GM12878 (cell line): ENCODE results near the gene ADGRD1. TPM values are rescaled to one million over a fixed set of nuclear protein-coding genes. Genes with fewer than 3 reads are reported as not detected.

Experiments
- ATAC-seq: fragments of 200-7000 bp; cut with Tn5 transposase; 3 replicates; pipeline ENCODE4 v1.9.1; 2020; ENCODE audit warnings: mild to moderate bottlenecking, moderate library complexity
- BruUV-seq: library from RNA; stranded (reverse); fragments of 400-500 nt; replicated peaks from 2 replicates; lab custom pipeline; 2021; lab: Mats Ljungman, UMichigan
- CTCF ChIA-PET: fragments of 300-600 bp; sonication (Branson Sonifier 250); formaldehyde crosslinking; extraction: SDS; loops from one replicate; lab custom pipeline; 2021; ENCODE audit warnings: inconsistent platforms; lab: Yijun Ruan, JAX
- POLR2A ChIA-PET: fragments of 350-600 bp; formaldehyde crosslinking; extraction: SDS; loops from one replicate; lab custom pipeline; 2021; ENCODE audit warnings: inconsistent platforms; lab: Charles Lee
- RAD21 ChIA-PET: fragments of 300-600 bp; sonication (Branson Sonifier 250); formaldehyde crosslinking; loops from one replicate; lab custom pipeline; 2023; ENCODE audit warnings: antibody characterized with exemption; ENCODE audit not compliant: unreplicated experiment; lab: Charles Lee
- SMC1A ChIA-PET: fragments of 300-600 bp; sonication (Branson Sonifier 250); formaldehyde crosslinking; loops from one replicate; lab custom pipeline; 2023; ENCODE audit not compliant: unreplicated experiment, uncharacterized antibody; lab: Charles Lee
- DNase-seq: peaks from one replicate; pipeline ENCODE4 v3.0.0-alpha.2; 2011; ENCODE audit warnings: low read depth, low spot score
- FAIRE-seq: peaks from 3 replicates; lab custom pipeline; 2011; peaks lifted over from hg19 to GRCh38; lab: Jason Lieb, UNC
- H2AFZ ChIP-seq: 2 replicates; pipeline ENCODE4 v1.6.0; 2011; ENCODE audit warnings: low read depth, low read length, control low read depth; ENCODE audit not compliant: control insufficient read depth
- H3K27ac ChIP-seq: 2 replicates; pipeline ENCODE4 v1.5.1; 2011; ENCODE audit warnings: control low read depth; ENCODE audit not compliant: control insufficient read depth, insufficient read depth
- H3K27me3 ChIP-seq, 2 experiments: replicated peaks in 1 of 2; 2 replicates each; pipeline versions ENCODE4 v1.6.0 to v1.6.1; 2011; ENCODE audit warnings: low read length in 1 of 2; ENCODE audit not compliant: control insufficient read depth in 2 of 2, insufficient read depth in 2 of 2
- H3K36me3 ChIP-seq, 2 experiments: 2 replicates each; pipeline ENCODE4 v1.5.1; 2011; ENCODE audit warnings: low read length in 1 of 2; ENCODE audit not compliant: control insufficient read depth in 2 of 2, insufficient read depth in 2 of 2
- H3K4me1 ChIP-seq: 2 replicates; pipeline ENCODE4 v1.6.1; 2011; ENCODE audit warnings: mild to moderate bottlenecking, low read length, moderate library complexity, mixed read lengths; ENCODE audit not compliant: control insufficient read depth, insufficient read depth
- H3K4me2 ChIP-seq: 2 replicates; pipeline ENCODE4 v1.6.0; 2011; ENCODE audit warnings: control low read depth; ENCODE audit not compliant: control insufficient read depth, insufficient read depth
- H3K4me3 ChIP-seq: fragments of 200-600 bp; sonication (generic); 2 replicates; pipeline ENCODE4 v1.5.1; 2016
- H3K79me2 ChIP-seq: 2 replicates; pipeline ENCODE4 v1.6.0; 2011; ENCODE audit warnings: low read length; ENCODE audit not compliant: control insufficient read depth, insufficient read depth
- H3K9ac ChIP-seq: 2 replicates; pipeline ENCODE4 v1.8.0; 2011; ENCODE audit warnings: low read length, control low read depth, mixed read lengths; ENCODE audit not compliant: control insufficient read depth, insufficient read depth
- H3K9me3 ChIP-seq: replicated peaks from 3 replicates; pipeline ENCODE4 v1.5.1; 2011; ENCODE audit warnings: mild to moderate bottlenecking, low read length; ENCODE audit not compliant: control insufficient read depth, insufficient read depth
- H4K20me1 ChIP-seq: 2 replicates; pipeline ENCODE4 v1.6.0; 2011; ENCODE audit not compliant: control insufficient read depth, insufficient read depth
- ATF3 ChIP-seq: IDR thresholded peaks from 2 replicates; pipeline ENCODE4 v1.6.1; 2011; ENCODE audit warnings: low read depth, mild to moderate bottlenecking, low read length, moderate library complexity, borderline replicate concordance; ENCODE audit errors: extremely low read depth
- BCL11A ChIP-seq: IDR thresholded peaks from 2 replicates; pipeline ENCODE4 v1.6.1; 2011; ENCODE audit warnings: low read depth, low read length
- DPF2 ChIP-seq: fragments of 450-650 bp; IDR thresholded peaks from 2 replicates; pipeline ENCODE4 v1.6.1; 2017; ENCODE audit warnings: mild to moderate bottlenecking
- FOXM1 ChIP-seq: IDR thresholded peaks from 2 replicates; pipeline ENCODE4 v1.6.1; 2012; ENCODE audit warnings: low read depth, mild to moderate bottlenecking, inconsistent platforms, low read length, moderate library complexity
- GATAD2B ChIP-seq: fragments of 450-650 bp; conservative IDR thresholded peaks from 2 replicates; pipeline ENCODE4 v1.6.1; 2017; ENCODE audit warnings: low read depth, mild to moderate bottlenecking, moderate library complexity
- JUND ChIP-seq: IDR thresholded peaks from 2 replicates; pipeline ENCODE4 v1.6.1; 2012; ENCODE audit warnings: low read depth, mild to moderate bottlenecking, low read length, improper control_type of control experiment, moderate library complexity
- KDM1A ChIP-seq: fragments of 200-600 bp; sonication (generic); IDR thresholded peaks from 2 replicates; pipeline ENCODE4 v1.6.1; 2016; ENCODE audit warnings: borderline replicate concordance
- PML ChIP-seq: IDR thresholded peaks from 2 replicates; pipeline ENCODE4 v1.6.1; 2012; ENCODE audit warnings: low read length, inconsistent platforms
- POLR2A ChIP-seq: IDR thresholded peaks from 2 replicates; pipeline ENCODE4 v1.6.1; 2011; ENCODE audit warnings: low read depth, mild to moderate bottlenecking, low read length
- POU2F2 ChIP-seq: IDR thresholded peaks from 3 replicates; pipeline ENCODE4 v1.6.1; 2011; ENCODE audit warnings: low read depth, mild to moderate bottlenecking, low read length, borderline replicate concordance
- RAD51 ChIP-seq: fragments of 450-650 bp; IDR thresholded peaks from 2 replicates; pipeline ENCODE4 v1.6.1; 2016; ENCODE audit warnings: moderate library complexity, mild to moderate bottlenecking, inconsistent platforms
- REST ChIP-seq: IDR thresholded peaks from 2 replicates; pipeline ENCODE4 v1.6.1; 2012; ENCODE audit warnings: mild to moderate bottlenecking, low read depth, low read length
- SMC3 ChIP-seq: IDR thresholded peaks from 2 replicates; pipeline ENCODE4 v1.6.1; 2011; ENCODE audit warnings: low read length, improper control_type of control experiment, borderline replicate concordance
- TAF1 ChIP-seq: IDR thresholded peaks from 2 replicates; pipeline ENCODE4 v1.6.1; 2011; ENCODE audit warnings: mild to moderate bottlenecking, low read depth, low read length, borderline replicate concordance
- WGBS: methylation state at CpG from one replicate; pipeline ENCODE4 v1.1.6; 2016; ENCODE audit warnings: low lambda C conversion rate; ENCODE audit not compliant: insufficient replicate concordance, insufficient coverage; ENCODE audit errors: missing lambda C conversion rate; 5-methylcytosine and 5-hydroxymethylcytosine counted together
- in situ Hi-C: fragments of 300-500 bp; cut with MboI; formaldehyde crosslinking; loops from 9 replicates; pipeline ENCODE4 v1.14.3; 2018; ENCODE audit warnings: mixed read lengths
- intact Hi-C: fragments of 100-400 bp; cut with micrococcal nuclease; formaldehyde crosslinking; loops from one replicate; pipeline ENCODE4 v1.14.2; 2022; ENCODE audit not compliant: unreplicated experiment
- polyA plus RNA-seq, 11 experiments: library from polyadenylated mRNA; depleted of rRNA in 4 of 11; unstranded in 6 of 11; stranded (reverse) in 5 of 11; fragments of >200 nt; fragmentation: Nextera tagmentation in 4 of 11; fragmentation: Illumina TruSeq in 1 of 11; extraction: Ambion mirVana in 4 of 11; extraction: Trizol in 1 of 11; gene quantifications; 1 replicate in 1 of 11; 2 replicates in 10 of 11; pipeline versions ENCODE4 v1.2.1 to v1.2.3, GENCODE V29; 2011 to 2016; ENCODE audit warnings: inconsistent platforms in 2 of 11, missing spikeins in 2 of 11, low read depth in 1 of 11
- total RNA-seq, 4 experiments: library from RNA; depleted of rRNA in 3 of 4; stranded (reverse); fragments of >200 nt in 3 of 4; fragmentation: Illumina TruSeq in 1 of 4; extraction: Trizol in 1 of 4; gene quantifications; 2 replicates each; pipeline versions ENCODE4 v1.2.1 to v1.2.3, GENCODE V29; 2013 to 2021

Gene ADGRD1
- total and polyA plus RNA-seq, 10 of the 15 experiments (the other 5 are each of a cell fraction or from before 2014, with no cell fraction given), result 0.15 to 12.7 (median 1.2) TPM

- DNase-seq (no peak), FAIRE-seq (no peak), ATAC-seq (no peak)
- intact Hi-C loops (no loop called here), in situ Hi-C loops (no loop called here)
- Histone ChIP-seq H3K27me3 (no peaks in the 10 kb centered on the region), H3K36me3 (no peaks in the 10 kb centered on the region), H3K27ac (no peak overlapping the region), H3K4me2 (no peak overlapping the region), H3K79me2 (no peaks in the 10 kb centered on the region), H4K20me1 (no peaks in the 10 kb centered on the region), H3K4me1 (no peaks in the 10 kb centered on the region), H3K4me3 (no peak overlapping the region), H3K9me3 (no peaks in the 10 kb centered on the region), H2AFZ (no peak overlapping the region), H3K9ac (no peak overlapping the region)
- RAD21 ChIA-PET, result no interaction called here
- CTCF ChIA-PET, result interaction anchor here (0.8 kb wide), 1 partner anchor 60 kb away, joined by 3 read pairs; no protein-coding TSS in a partner anchor
- SMC1A ChIA-PET, result no interaction called here
- POLR2A ChIA-PET, result no interaction called here
- 65% methylated on average over 13 of the region's 13 CpGs for WGBS
- BruUV-seq, result no TSS peak
- TF ChIP-seq SMC3, result no peak
- no peak for TF ChIP-seq BCL11A
- TF ChIP-seq POLR2A, result no peak
- no peak for TF ChIP-seq GATAD2B
- no peak for TF ChIP-seq FOXM1
- TF ChIP-seq PML, result no peak
- TF ChIP-seq TAF1, result no peak
- TF ChIP-seq POU2F2, result no peak
- no peak for TF ChIP-seq DPF2
- no peak for TF ChIP-seq ATF3
- TF ChIP-seq REST, result no peak
- TF ChIP-seq RAD51, result no peak
- no peak for TF ChIP-seq JUND
- no peak for TF ChIP-seq KDM1A
Observed at GRCh38 chr12:131136539-131136872, 182.8 kb downstream of the ADGRD1 start.
